ENCODE results near the gene DOCK2.

Gene DOCK2

GRCh38 chr5:169862391-169862811, 225.3 kb downstream of the DOCK2 start:
- H3K4me3 ChIP-seq (ENCODE audit: low read depth, low read length) = no peak overlapping the region
- no peak for TF ChIP-seq CTCF (IDR thresholded peaks at IDR 0.05; ENCODE audit: low read depth, low read length)

- H3K4me3 ChIP-seq (ENCODE audit: low read depth, low read length) = no peak overlapping the region
- TF ChIP-seq CTCF (IDR thresholded peaks at IDR 0.05; ENCODE audit: low read depth, low read length) = no peak
Measured at GRCh38 chr5:169864483-169864882, 227.4 kb downstream of the DOCK2 start.

- no peak overlapping the region for H3K4me3 ChIP-seq (ENCODE audit: low read depth, low read length)
Measured at GRCh38 chr5:169867347-169867746, 230.3 kb downstream of the DOCK2 start.

GRCh38 chr5:169869066-169869465, 232.0 kb downstream of the DOCK2 start:
- TF ChIP-seq CTCF (IDR thresholded peaks at IDR 0.05; ENCODE audit: low read depth, low read length) = no peak
- H3K4me3 ChIP-seq (ENCODE audit: low read depth, low read length) = no peak overlapping the region

More at GRCh38 chr5:169867347-169867746, 230.3 kb downstream of the DOCK2 start:
- TF ChIP-seq CTCF (IDR thresholded peaks at IDR 0.05; ENCODE audit: low read depth, low read length) = no peak

- TF ChIP-seq CTCF (IDR thresholded peaks at IDR 0.05; ENCODE audit: low read depth, low read length) = no peak
- no peak overlapping the region for H3K4me3 ChIP-seq (ENCODE audit: low read depth, low read length)
Measured at GRCh38 chr5:169870211-169870610, 233.1 kb downstream of the DOCK2 start.

- H3K4me3 ChIP-seq (ENCODE audit: low read depth, low read length) = no peak overlapping the region
- TF ChIP-seq CTCF (IDR thresholded peaks at IDR 0.05; ENCODE audit: low read depth, low read length) = no peak
Measured at GRCh38 chr5:169871826-169872490, 234.9 kb downstream of the DOCK2 start.

- TF ChIP-seq CTCF (IDR thresholded peaks at IDR 0.05; ENCODE audit: low read depth, low read length) = no peak
- no peak overlapping the region for H3K4me3 ChIP-seq (ENCODE audit: low read depth, low read length)
Measured at GRCh38 chr5:169873642-169874041, 236.6 kb downstream of the DOCK2 start.
